Measurements from ENCODE around the gene CDIPT. TPM values are rescaled to one million over a fixed set of nuclear protein-coding genes. Genes with fewer than 3 reads are reported as not detected.
A peak's percentile ranks its signal among the peaks of the same experiment; 100 is the strongest.

The CDIPT gene
- total and polyA plus RNA-seq, 2 of the 13 experiments (the other 11 are each of a cell fraction or from before 2014, with no cell fraction given): 54.9 to 97.5 TPM

GRCh38 chr16:29821643-29822115 is 41.3 kb downstream of the CDIPT start (continued):
- no peak for TF ChIP-seq E2F2 (CRISPR knock-in tag; IDR thresholded peaks at IDR 0.05; ENCODE audit: borderline replicate concordance)
- TF ChIP-seq ZMAT3 (CRISPR knock-in tag; conservative IDR thresholded peaks at IDR 0.05): no peak
- no peak for TF ChIP-seq NFE2L2 (IDR thresholded peaks at IDR 0.05; ENCODE audit: low read length)
- TF ChIP-seq ZNF530 (CRISPR knock-in tag; IDR thresholded peaks at IDR 0.05; ENCODE audit: low read depth): no peak
- TF ChIP-seq PPARG (CRISPR knock-in tag; conservative IDR thresholded peaks at IDR 0.05): no peak
- TF ChIP-seq ZFX (CRISPR knock-in tag; IDR thresholded peaks at IDR 0.05; ENCODE audit: low read depth): 0 out of 2 replicates have a peak, but pooled peaks have one; percentile 47
- peak; percentile 44; the same call in 1 of the 2 replicates for TF ChIP-seq ZFY (CRISPR knock-in tag; IDR thresholded peaks at IDR 0.05)
- TF ChIP-seq MYNN (CRISPR knock-in tag; IDR thresholded peaks at IDR 0.05; ENCODE audit: low read depth): no peak
- no peak for TF ChIP-seq PTBP1 (IDR thresholded peaks at IDR 0.05; ENCODE audit: low read depth, low read length, poor library complexity, severe bottlenecking)
- peak; percentile 4; the same call in 1 of the 2 replicates for TF ChIP-seq GATA4 (IDR thresholded peaks at IDR 0.05; ENCODE audit: borderline replicate concordance, low read depth)

- 24% methylated on average over 6 of the region's 11 CpGs for WGBS (ENCODE audit: low lambda C conversion rate)
- peaks cover 91% of the 10 kb centered on the region for H3K4me1 ChIP-seq (ENCODE audit: insufficient read depth, low read length)
- H3K4me3 ChIP-seq (replicated peaks in 1 of 3; ENCODE audit: insufficient read depth in 1 of 3, low read depth in 2 of 3, low read length in 3 of 3): peak overlapping the region; percentile 59 to 71 (median 71)
- no peak for ATAC-seq
- peaks cover 0 to 9% of the 10 kb centered on the region in 2 experiments; a peak in 2 of 5 replicates for H3K36me3 ChIP-seq (replicated peaks in 1 of 2; ENCODE audit: control insufficient read depth in 1 of 2, insufficient read depth in 2 of 2, low read length in 2 of 2)
- H4K20me1 ChIP-seq (ENCODE audit: insufficient read depth, low read length): peaks cover 5% of the 10 kb centered on the region; the same call in 1 of the 2 replicates
- H3K9me3 ChIP-seq (ENCODE audit: low read length): no peaks in the 10 kb centered on the region
- peak overlapping the region; percentile 53 for H3K27ac ChIP-seq (ENCODE audit: extremely low read length, insufficient read depth, low read length)
- intact Hi-C loops (cut with micrococcal nuclease; ENCODE audit: unreplicated experiment) (no loop called here), in situ Hi-C loops (cut with HindIII; ENCODE audit: extremely low pct_ligation_motif_present, low pct_unique_long_range_greater_than_20kb) (loop anchor here (25.0 kb wide), 1 partner anchor 841 kb away; the partner anchor contains the start of genes FBRS and PRR14)
- CTCF ChIA-PET (ENCODE audit: low intra/inter-chr PET ratio, low total read pairs): interaction anchor here (3.3 kb wide), 1 partner anchor 27 kb away, joined by 12 read pairs; no protein-coding TSS in a partner anchor
- POLR2A ChIA-PET: interaction anchor here (0.6 to 7.0 kb wide), 17 partner anchors 6 to 245 kb away, joined by 3 to 145 read pairs (median 5); partner anchors contain the start of genes ALDOA, ASPHD1, CDIPT and KIF22
- no peaks in the 10 kb centered on the region; a peak in 2 of 5 replicates for H3K27me3 ChIP-seq (ENCODE audit: control insufficient read depth in 1 of 2, insufficient read depth in 2 of 2, low read length in 2 of 2)
- TSS peak; percentile 46 for BruUV-seq (replicated peaks)
- peaks cover 29% of the 10 kb centered on the region for H3K79me2 ChIP-seq (ENCODE audit: insufficient read depth, low read length)
- no peak overlapping the region for H2AFZ ChIP-seq (ENCODE audit: low read length)
- H3K4me2 ChIP-seq (ENCODE audit: low read depth, low read length): peak overlapping the region; percentile 86
- peak overlapping the region; percentile 56 for H3K9ac ChIP-seq (ENCODE audit: insufficient read depth, low read depth, low read length)
- no peak for DNase-seq (ENCODE audit: low spot score)
- FAIRE-seq: no peak
- no peak for TF ChIP-seq PAWR (CRISPR knock-in tag; IDR thresholded peaks at IDR 0.05; ENCODE audit: borderline replicate concordance)
- no peak for TF ChIP-seq ZNF652 (CRISPR knock-in tag; IDR thresholded peaks at IDR 0.05; ENCODE audit: borderline replicate concordance, low read depth)
- no peak for TF ChIP-seq TOE1 (CRISPR knock-in tag; IDR thresholded peaks at IDR 0.05)
- TF ChIP-seq ZNF280B (CRISPR knock-in tag; IDR thresholded peaks at IDR 0.05; ENCODE audit: borderline replicate concordance): no peak
- TF ChIP-seq ELF3 (CRISPR knock-in tag; IDR thresholded peaks at IDR 0.05): no peak
- TF ChIP-seq ZNF83 (CRISPR knock-in tag; IDR thresholded peaks at IDR 0.05; ENCODE audit: borderline replicate concordance): no peak
- no peak for TF ChIP-seq ZBTB44 (CRISPR knock-in tag; IDR thresholded peaks at IDR 0.05)
- TF ChIP-seq PAX8 (CRISPR knock-in tag; IDR thresholded peaks at IDR 0.05; ENCODE audit: borderline replicate concordance): no peak
Measured at GRCh38 chr16:29820730-29821642, 42.0 kb downstream of the CDIPT start.
